Peyer's patch (tissue), 4 donors: ENCODE results near the gene KMT2A. TPM values are rescaled to one million over a fixed set of nuclear protein-coding genes. Genes with fewer than 3 reads are reported as not detected.

ENCODE experiments used
- DNase-seq, 3 donors: peaks; one replicate each; pipeline ENCODE4 v3.0.0-alpha.2; 2017 to 2019
- H3K27ac ChIP-seq, 4 donors: fragments of 200-600 bp; sonication (generic); one replicate each; pipeline ENCODE4 v1.5.1; 2016 to 2019
- H3K27me3 ChIP-seq, 2 donors: fragments of 200-600 bp; sonication (generic); one replicate each; pipeline ENCODE4 v1.5.1; 2019
- H3K36me3 ChIP-seq, 3 donors: fragments of 200-600 bp; sonication (generic); one replicate each; pipeline ENCODE4 v1.5.1; 2016 to 2019
- H3K4me1 ChIP-seq, 4 donors: fragments of 200-600 bp; sonication (generic); one replicate each; pipeline ENCODE4 v1.5.1; 2016 to 2019
- H3K4me3 ChIP-seq, 4 donors: fragments of 200-600 bp; sonication (generic); 1 replicate in 3 of 4; 2 replicates in 1 of 4; pipeline ENCODE4 v1.5.1; 2016 to 2019; ENCODE audit warnings: mild to moderate bottlenecking in 1 of 4
- H3K9me3 ChIP-seq, 4 donors: fragments of 200-600 bp; sonication (generic); one replicate each; pipeline ENCODE4 v1.5.1; 2016 to 2019; ENCODE audit warnings: mild to moderate bottlenecking in 1 of 4
- CTCF ChIP-seq, 6 experiments: fragments of 450-650 bp in 4 of 6; fragments of 200-600 bp in 2 of 6; sonication (generic) in 1 of 6; IDR thresholded peaks; one replicate each; pipeline ENCODE4 v1.5.1; 2017 to 2019; ENCODE audit warnings: antibody characterized with exemption in 6 of 6, mild to moderate bottlenecking in 3 of 6, moderate library complexity in 1 of 6
- POLR2A ChIP-seq, 2 donors: fragments of 450-650 bp; IDR thresholded peaks; one replicate each; pipeline ENCODE4 v1.5.1; 2017; ENCODE audit warnings: antibody characterized with exemption in 2 of 2, mild to moderate bottlenecking in 2 of 2, moderate library complexity in 2 of 2
- total RNA-seq, 4 donors: library from RNA; depleted of rRNA; stranded (reverse); fragments of >200 nt; gene quantifications; one replicate each; pipeline ENCODE4 v1.1.0, GENCODE V29; 2016

KMT2A gene
- total RNA-seq, 4 donors from 2014 or later: 46.6 to 110 (median 74.3) TPM

- no peaks in the 10 kb centered on the region for H3K27me3 ChIP-seq
- H3K27ac ChIP-seq: no peak overlapping the region
- no peaks in the 10 kb centered on the region for H3K36me3 ChIP-seq
- TF ChIP-seq POLR2A (IDR thresholded peaks at IDR 0.05) (no peak), CTCF (IDR thresholded peaks at IDR 0.05) (no peak)
- H3K9me3 ChIP-seq: no peaks in the 10 kb centered on the region
- peaks cover 0 to 60% (median 8%) of the 10 kb centered on the region in 4 donors for H3K4me1 ChIP-seq
- DNase-seq: no peak
- H3K4me3 ChIP-seq: no peak overlapping the region
These were observed 7.4 kb downstream of the KMT2A start for GRCh38 chr11:118443590-118444218.

GRCh38 chr11:118447423-118447822, 11.1 kb downstream of the KMT2A start:
- Histone ChIP-seq H3K9me3 (no peaks in the 10 kb centered on the region), H3K27ac (no peak overlapping the region), H3K4me3 (no peak overlapping the region), H3K27me3 (no peaks in the 10 kb centered on the region), H3K4me1 (peaks cover 0 to 25% (median 6%) of the 10 kb centered on the region in 4 donors), H3K36me3 (peaks cover 0 to 8% (median 0%) of the 10 kb centered on the region in 3 donors)
- TF ChIP-seq POLR2A (IDR thresholded peaks at IDR 0.05) (no peak), CTCF (IDR thresholded peaks at IDR 0.05) (no peak)
- DNase-seq: no peak

GRCh38 chr11:118448294-118448693, 12.0 kb downstream of the KMT2A start:
- no peak for DNase-seq
- Histone ChIP-seq H3K4me3 (no peak overlapping the region), H3K9me3 (no peaks in the 10 kb centered on the region), H3K4me1 (peaks cover 0 to 16% (median 1%) of the 10 kb centered on the region in 4 donors), H3K36me3 (peaks cover 0 to 11% (median 0%) of the 10 kb centered on the region in 3 donors), H3K27me3 (no peaks in the 10 kb centered on the region), H3K27ac (no peak overlapping the region)
- no peak for TF ChIP-seq CTCF (IDR thresholded peaks at IDR 0.05)
- TF ChIP-seq POLR2A (IDR thresholded peaks at IDR 0.05): no peak

- no peak for TF ChIP-seq POLR2A (IDR thresholded peaks at IDR 0.05)
- no peak for TF ChIP-seq CTCF (IDR thresholded peaks at IDR 0.05)
- H3K27me3 ChIP-seq: no peaks in the 10 kb centered on the region
- H3K27ac ChIP-seq: no peak overlapping the region
- DNase-seq: no peak
- H3K36me3 ChIP-seq: peaks cover 0 to 11% (median 0%) of the 10 kb centered on the region in 3 donors
- H3K4me3 ChIP-seq: no peak overlapping the region
- H3K4me1 ChIP-seq: peaks cover 0 to 12% (median under 1%) of the 10 kb centered on the region in 4 donors
- no peaks in the 10 kb centered on the region for H3K9me3 ChIP-seq
These were observed 13.1 kb downstream of the KMT2A start for GRCh38 chr11:118449316-118449918.

- DNase-seq: no peak
- H3K4me3 ChIP-seq: no peak overlapping the region
- TF ChIP-seq CTCF (IDR thresholded peaks at IDR 0.05): no peak
- TF ChIP-seq POLR2A (IDR thresholded peaks at IDR 0.05): no peak
- H3K4me1 ChIP-seq: peaks cover 0 to 8% (median 0%) of the 10 kb centered on the region in 4 donors
- no peak overlapping the region for H3K27ac ChIP-seq
- no peaks in the 10 kb centered on the region for H3K27me3 ChIP-seq
- H3K36me3 ChIP-seq: peaks cover 0 to 11% (median 0%) of the 10 kb centered on the region in 3 donors
- no peaks in the 10 kb centered on the region for H3K9me3 ChIP-seq
These were observed 14.2 kb downstream of the KMT2A start for GRCh38 chr11:118450451-118450850.
